HepG2 (cell line): Measurements from ENCODE around the gene VPS18.

Experiments used
- RAD21 ChIP-seq: fragments of 450-650 bp; formaldehyde crosslinking; IDR thresholded peaks from 2 replicates; pipeline ENCODE4 v1.5.0; 2020; ENCODE audit warnings: mild to moderate bottlenecking
- ZBTB21 ChIP-seq: sonication (generic); formaldehyde crosslinking; IDR thresholded peaks from 2 replicates; pipeline ENCODE4 v1.4.0; 2020; ENCODE audit warnings: missing genetic modification reagents
- ZFX ChIP-seq: sonication (generic); formaldehyde crosslinking; IDR thresholded peaks from 2 replicates; pipeline ENCODE4 v1.4.0; 2020; ENCODE audit warnings: mild to moderate bottlenecking, low read depth, missing genetic modification reagents, moderate library complexity
- ZNF224 ChIP-seq: sonication (generic); formaldehyde crosslinking; IDR thresholded peaks from 2 replicates; pipeline ENCODE4 v1.5.0; 2020; ENCODE audit warnings: mild to moderate bottlenecking, missing genetic modification reagents
- ZNF263 ChIP-seq: sonication (generic); formaldehyde crosslinking; IDR thresholded peaks from 2 replicates; pipeline ENCODE4 v1.4.0; 2020; ENCODE audit warnings: missing genetic modification reagents
- ZNF383 ChIP-seq: sonication (generic); formaldehyde crosslinking; IDR thresholded peaks from 2 replicates; pipeline ENCODE4 v1.4.0; 2020; ENCODE audit warnings: missing genetic modification reagents, mild to moderate bottlenecking, borderline replicate concordance
- ZSCAN29 ChIP-seq: sonication (generic); formaldehyde crosslinking; conservative IDR thresholded peaks from 2 replicates; pipeline ENCODE4 v1.4.0; 2020; ENCODE audit warnings: mild to moderate bottlenecking, missing genetic modification reagents
- TF ChIP-seq, protein P1 (sequence below): sonication (generic); formaldehyde crosslinking; IDR thresholded peaks from 2 replicates; pipeline ENCODE4 v1.5.0; 2020; ENCODE audit warnings: mild to moderate bottlenecking, missing genetic modification reagents, moderate library complexity

DNA sequence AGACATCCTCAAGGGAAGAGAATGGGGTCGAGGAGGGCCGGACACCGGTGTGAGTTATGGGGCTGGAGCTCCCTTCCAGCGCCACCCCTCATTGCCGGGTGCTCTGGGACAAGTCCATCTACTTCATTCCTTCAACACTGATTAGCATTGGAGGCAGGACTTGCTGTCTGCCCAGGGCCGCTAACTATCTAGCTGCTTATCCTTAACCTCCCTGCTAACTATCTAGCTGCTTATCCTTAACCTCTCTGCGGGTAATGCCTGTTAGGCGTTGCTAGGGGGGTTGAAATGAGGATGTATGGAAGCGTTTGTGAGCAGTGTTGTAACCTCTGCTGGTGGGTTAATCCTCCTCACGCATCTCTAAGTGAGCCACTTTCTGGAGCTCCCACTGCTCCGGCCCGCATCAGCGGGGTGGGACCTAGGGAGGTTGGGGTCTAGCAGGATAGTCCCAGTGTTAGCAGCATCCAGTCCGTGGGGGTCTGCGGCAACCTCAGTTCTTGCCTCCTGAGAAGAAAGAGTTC, 48.1 kb downstream of the VPS18 start:
- TF ChIP-seq, protein P1, sequence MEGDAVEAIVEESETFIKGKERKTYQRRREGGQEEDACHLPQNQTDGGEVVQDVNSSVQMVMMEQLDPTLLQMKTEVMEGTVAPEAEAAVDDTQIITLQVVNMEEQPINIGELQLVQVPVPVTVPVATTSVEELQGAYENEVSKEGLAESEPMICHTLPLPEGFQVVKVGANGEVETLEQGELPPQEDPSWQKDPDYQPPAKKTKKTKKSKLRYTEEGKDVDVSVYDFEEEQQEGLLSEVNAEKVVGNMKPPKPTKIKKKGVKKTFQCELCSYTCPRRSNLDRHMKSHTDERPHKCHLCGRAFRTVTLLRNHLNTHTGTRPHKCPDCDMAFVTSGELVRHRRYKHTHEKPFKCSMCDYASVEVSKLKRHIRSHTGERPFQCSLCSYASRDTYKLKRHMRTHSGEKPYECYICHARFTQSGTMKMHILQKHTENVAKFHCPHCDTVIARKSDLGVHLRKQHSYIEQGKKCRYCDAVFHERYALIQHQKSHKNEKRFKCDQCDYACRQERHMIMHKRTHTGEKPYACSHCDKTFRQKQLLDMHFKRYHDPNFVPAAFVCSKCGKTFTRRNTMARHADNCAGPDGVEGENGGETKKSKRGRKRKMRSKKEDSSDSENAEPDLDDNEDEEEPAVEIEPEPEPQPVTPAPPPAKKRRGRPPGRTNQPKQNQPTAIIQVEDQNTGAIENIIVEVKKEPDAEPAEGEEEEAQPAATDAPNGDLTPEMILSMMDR (CRISPR knock-in tag), result no peak; the same call in 1 of the 2 replicates
- TF ChIP-seq ZNF224 (CRISPR knock-in tag), result no peak
- no peak for TF ChIP-seq ZNF383 (CRISPR knock-in tag)
- TF ChIP-seq ZNF263 (CRISPR knock-in tag), result no peak
- TF ChIP-seq ZFX (CRISPR knock-in tag), result no peak
- TF ChIP-seq ZBTB21 (CRISPR knock-in tag), result no peak
- no peak for TF ChIP-seq ZSCAN29 (CRISPR knock-in tag)
- no peak for TF ChIP-seq RAD21
